Central memory CD4-positive, alpha-beta T cell (primary cell): Measurements from ENCODE around the gene CEL.
"Not testable (repeated sequence)": the region's sequence is repeated elsewhere in the genome, so short reads cannot be mapped to it uniquely, and the experiment has no call there.

Experiments used
- DNase-seq: peaks from one replicate; pipeline ENCODE4 v3.0.0; 2022

Gene CEL

DNA sequence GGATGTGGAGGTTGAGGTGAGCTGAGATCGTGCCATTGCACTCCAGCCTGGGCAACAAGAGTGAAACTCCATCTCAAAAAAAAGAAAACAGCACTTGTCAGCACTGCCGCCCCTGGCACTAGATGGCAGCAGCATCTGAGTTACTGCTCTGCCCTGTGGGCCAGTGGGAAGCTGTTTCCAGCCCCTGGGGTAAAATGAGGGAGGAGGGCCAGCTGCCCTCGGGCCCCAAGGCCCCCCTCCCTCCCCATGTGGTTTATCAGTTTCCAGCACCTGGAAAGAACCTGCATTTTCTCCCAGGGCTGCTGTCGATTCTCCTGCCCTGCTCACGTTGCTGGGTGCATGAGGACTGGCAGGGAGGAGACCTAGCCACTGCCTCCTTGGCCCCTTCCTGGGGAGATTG lies 13.2 kb upstream of the CEL start:
- no peak for DNase-seq

DNA sequence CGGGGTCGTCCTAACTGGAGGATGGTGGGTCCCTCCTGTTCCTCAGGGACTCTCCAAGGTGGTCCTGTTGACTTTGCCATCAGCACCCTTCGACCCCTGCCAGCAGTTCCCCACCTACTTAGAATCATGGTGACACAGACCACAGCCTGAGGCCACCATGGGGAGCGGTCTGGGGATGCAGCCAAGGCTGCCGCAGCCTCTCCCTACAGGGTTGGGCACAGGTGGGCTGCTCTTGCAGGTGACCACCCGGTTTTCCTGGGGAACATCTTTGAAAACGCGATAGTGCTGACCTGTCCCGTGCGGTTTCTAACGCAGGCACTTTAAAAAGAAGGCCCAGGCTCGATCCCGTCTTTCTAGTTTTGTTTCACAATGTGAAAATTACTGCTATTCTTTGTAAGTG lies 12.7 kb upstream of the CEL start:
- no peak for DNase-seq

DNA sequence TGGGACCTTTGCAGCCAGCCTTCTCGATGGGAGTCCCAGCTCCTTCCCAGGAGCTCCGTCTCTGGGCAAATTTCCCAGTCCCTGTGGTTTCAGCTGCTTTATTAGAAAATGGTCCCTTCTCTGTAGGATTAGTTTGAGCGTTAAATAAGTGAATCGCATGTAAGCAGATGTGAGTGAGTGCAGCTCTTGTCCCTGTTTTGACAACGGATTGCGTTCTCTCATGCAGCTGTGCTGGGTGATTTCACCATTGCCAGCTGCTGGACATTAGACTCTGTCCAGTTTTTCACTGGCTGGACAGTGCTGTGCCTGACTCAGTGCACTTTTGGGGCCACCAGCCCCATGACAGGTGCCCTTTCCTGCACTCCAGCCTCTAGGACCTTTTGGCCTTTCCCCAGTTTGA lies 11.6 kb upstream of the CEL start:
- no peak for DNase-seq

DNA sequence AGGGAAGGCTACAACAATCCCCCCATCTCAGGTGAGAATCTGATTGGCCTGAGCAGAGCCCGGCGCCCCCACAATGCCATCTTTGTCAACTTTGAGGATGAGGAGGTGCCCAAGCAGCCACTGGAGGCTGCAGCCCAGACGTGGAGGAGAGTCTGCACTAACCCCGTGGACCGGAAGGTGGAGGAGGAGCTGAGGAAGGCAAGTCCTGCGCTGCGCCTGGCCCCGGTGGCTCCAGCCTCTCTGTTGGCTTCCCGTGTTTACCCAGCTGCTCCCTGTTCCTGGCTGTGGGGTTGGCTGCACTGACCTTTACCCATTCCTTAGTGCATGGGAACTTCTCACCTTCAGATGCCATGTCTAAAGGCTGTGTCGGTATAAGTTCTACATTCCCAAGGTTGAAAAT lies 11.0 kb upstream of the CEL start:
- DNase-seq, result no peak

DNA sequence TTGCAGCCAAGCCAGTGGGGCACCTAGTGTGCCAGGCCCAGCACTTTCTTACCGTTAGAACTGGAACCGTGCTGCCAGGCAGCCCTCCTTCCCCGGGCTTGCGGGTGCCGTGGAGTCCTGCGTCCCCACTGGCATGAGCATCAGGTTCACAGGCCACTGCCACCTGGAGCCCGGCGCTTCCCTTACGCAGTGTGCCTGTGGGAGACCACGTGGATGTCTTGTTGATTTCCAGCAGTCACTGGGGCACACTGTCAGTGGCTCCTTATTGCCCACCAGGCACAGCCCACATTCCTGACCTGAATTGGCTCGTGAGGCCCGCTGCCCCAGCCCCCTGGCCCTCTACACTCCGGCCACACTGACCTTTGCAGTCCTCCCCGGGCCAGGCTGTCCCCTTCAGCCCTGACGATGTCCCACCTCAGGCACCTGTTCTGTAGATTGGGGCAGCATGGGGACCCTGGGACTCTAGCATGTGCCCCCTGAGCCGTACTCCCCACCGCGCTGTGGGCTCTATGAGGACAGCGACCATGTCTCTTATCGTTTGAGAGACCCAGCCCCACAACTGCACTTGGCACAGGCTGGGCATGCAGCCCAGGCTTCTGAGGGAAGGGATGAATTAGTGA lies 10.4 kb upstream of the CEL start:
- no peak for DNase-seq

DNA sequence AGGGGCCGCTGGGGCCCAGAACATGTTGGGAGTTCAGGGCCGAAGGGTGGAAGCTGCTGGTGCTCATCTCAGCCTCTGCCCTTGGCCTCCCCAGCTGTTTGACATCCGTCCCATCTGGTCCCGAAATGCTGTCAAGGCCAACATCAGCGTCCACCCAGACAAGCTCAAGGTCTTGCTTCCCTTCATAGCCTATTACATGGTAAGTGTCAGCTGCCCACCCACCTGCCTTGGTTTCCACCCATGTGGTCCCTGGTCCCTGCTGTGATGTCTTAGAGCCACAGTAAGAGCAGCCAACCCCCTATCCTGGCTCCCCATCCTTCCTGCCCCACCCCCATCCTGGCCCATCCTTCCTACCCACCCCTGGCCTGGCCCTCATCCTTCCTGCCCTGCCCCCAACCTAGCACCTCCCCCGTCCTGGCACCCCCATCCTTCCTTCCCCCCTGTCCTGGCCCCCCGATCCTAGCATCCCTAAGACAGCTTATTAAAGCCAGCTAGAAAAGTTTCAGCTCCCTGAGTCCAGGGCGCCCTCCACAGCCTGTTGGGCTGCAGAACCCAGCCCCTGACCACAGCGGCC lies 9.7 kb upstream of the CEL start:
- no peak for DNase-seq

DNA sequence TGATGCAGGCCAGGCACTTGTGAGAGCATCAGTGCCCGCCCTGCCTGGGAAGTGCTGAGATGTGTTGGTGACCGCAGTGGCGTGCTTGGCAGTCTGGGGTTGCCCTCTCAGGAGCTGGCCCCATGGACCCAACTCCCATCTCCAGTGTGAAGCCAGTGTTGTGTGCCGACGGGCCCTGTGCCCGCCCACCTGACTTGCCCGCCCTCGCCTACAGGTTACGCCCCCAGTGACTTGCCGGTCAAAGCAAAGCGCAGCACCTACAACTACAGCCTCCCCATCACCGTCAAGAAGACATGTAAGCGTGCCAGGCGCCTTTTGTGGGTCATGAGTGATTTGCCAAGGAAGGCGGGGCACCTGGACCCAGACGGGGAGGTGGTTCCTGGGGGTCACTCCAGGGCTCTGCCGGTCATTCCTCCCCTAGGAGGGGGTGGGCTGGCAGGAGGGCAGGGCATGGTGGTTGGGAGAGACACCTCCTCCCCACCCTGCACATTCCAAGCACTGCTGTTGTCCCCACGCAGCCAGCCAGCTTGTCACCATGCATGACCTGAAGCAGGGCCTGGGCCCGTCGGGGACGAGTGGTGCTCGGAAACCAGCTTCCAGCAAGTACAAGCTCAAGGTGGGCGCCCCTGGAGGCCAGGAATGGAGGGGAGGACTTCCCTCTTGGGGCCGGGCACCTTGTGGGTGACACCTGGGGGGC lies 7.4 kb upstream of the CEL start:
- no peak for DNase-seq

DNA sequence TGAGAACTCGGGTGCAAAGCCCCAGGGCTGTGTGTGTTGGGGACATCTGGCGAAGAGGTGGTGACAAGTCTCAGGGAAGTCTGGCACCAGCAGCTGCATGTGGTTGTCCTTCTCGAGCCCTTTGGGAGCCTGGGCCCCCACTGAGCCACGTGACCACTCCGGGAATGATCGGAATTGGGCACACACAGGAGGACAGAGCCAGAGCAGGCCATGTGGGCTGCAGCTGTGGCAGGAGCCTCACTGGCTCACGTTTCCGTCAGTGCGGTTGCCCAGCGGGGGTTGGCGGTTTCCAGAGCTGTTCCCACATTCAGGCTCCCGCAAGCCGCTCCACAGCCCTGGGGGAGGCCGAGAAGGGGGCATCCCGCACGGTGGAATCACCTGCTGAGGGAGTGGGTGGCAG lies 6.8 kb upstream of the CEL start:
- no peak for DNase-seq

DNA sequence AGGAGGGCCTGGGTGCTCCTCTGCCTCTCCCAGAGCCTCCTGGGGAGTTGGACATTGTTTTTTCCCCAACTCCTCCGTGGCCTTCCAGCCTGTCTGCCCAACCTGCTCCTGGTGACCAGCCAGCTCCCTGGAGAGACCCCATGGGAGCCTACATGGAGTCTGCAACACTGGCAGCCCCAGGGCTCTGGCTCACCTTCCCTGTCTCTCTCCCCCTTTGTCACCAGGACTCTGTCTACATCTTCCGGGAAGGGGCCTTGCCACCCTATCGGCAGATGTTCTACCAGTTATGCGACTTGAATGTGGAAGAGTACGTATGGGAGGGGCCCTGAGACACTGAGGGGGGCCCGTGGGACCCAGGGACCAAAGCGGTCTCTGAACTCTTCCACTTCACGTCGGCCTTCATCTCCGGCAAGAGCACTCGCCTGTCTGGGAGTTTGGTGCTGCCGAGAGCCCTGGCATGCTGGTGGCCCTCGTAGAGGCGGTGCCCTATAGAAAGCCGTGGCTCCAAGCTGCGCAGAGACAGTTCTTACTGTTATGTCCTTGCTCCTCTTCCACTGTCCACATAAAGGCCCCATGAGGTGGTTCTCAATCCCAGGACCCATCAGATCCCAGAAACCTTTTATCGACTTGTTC lies 5.9 kb upstream of the CEL start:
- no peak for DNase-seq

DNA sequence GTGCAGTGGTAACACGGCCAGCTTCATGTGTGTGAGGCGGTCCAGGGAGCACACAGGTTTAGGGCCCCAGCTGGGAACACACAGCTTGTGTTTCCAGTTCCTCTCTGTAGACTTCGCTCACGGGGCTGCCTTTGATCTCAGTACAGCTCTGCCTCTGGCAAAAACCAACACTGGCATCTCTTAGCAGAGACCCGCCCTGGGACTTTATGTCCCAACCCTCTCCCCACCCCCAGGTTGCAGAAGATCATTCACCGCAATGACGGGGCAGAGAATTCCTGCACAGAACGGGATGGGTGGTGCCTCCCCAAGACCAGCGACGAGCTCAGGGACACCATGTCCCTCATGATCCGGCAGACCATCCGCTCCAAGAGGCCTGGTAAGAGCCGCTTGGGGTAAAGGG lies 5.2 kb upstream of the CEL start:
- DNase-seq, result no peak

DNA sequence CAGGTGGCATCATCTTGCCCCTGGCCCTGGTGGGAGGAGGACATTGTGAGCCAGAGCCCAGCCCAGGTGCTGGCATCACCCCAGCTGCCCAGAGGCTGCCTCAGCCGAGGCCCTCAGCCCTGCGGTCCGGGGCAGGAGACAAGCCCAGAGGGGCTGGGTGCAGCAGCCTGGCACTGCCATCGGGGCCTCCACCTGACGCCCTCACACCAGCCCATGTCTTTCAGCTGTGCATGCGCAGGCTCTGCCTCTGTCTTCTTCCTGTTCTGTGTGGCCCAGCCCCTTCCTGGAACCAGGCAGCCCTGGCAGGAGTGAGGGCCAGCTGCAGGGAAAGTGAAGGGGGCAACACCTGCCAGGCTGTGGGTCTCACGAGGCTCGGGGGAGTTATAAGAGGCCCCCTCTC lies 4.8 kb upstream of the CEL start:
- no peak for DNase-seq

DNA sequence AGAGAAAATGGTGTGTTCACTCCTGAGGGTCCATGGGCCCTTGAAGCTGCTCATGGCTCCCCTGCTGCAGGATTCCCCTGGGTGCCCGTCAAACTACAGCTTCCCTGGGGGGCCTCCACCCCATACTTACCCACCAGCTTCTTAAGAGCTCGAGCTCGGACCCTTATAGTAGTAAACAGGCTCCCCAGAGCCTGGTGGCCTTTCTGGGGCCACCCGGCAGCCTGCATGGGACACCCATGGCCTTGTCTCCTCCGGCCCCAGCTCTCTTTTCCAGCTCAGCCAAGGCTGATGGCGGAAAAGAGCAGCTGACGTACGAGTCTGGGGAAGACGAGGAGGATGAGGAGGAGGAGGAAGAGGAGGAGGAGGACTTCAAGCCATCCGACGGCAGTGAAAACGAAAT lies 4.2 kb upstream of the CEL start:
- no peak for DNase-seq

DNA sequence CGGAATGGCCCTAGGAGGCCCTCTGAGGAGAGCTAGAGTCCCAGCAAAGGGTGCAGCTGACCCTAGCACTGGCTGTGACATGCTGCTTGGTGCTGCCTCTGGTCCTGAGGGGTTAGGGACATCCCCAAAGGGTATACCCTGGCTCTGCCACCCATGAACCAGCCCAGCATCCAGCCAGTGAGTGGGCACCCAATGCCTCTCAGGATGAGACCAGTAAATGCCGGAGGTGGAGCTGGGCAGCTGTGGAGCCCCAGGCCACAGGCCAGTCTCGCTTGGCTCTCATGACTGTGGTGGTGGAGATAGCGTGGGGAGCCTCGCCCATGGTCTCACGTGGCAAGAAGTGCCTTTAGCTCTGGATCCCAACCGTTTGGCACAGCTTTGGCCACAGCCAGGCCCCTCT lies 3.7 kb upstream of the CEL start:
- no peak for DNase-seq

DNA sequence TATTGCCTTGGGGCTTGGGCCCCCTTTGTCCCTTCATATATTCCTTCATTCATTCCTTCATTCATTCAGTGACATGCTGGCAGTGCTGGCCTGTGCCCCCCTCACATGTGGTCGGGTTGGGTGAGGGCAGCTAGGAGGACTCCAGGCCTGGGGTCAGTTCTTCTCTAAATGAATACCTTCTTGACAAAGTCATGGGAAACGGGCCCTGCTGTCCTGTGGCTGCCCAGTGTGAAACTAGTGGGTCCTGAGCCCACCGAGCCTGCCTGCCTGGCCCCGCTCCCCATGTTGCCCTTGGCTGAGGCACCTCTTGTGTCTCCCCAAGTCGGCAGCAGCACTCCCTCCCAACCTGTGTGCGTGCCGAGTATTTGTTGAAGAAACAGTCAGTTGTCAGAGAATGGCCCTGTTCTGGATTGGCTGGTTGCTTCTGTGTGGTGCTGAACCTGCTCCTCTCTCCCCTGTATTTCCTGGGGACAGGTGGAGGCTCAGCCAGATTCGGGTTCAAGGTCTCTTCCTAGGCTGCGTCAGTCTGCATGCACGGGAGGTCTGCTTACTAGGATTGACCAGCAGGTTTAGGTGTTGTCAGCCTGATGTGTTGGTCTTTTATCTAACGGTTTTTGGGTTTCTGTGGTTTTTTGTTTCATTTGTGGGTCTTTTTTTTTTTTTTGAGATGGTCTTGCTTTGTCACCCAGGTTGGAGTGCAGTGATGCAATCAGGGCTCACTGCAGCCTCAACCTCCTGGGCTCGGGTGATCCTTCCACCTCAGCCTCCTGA lies 3.0 kb upstream of the CEL start:
- DNase-seq, result no peak

DNA sequence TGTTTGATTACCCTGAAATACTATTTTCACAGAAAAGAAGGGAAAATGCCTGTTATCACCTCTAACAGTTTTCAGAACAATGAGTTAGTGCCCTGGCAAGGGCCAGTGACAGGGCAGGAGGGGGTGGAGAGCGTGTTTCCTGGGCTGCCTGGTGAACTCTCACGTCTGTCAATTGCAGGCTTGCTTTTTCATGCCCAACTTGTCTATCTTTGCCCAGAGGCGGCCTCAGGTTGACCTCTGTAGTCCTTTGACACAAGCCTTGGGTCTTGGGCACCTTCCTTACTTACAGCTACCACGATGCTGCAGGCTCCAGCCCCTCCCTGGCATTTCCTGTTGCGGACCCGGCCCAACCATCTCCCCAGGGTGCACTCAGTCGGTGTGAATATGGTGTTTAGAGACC lies 2.2 kb upstream of the CEL start:
- no peak for DNase-seq

DNA sequence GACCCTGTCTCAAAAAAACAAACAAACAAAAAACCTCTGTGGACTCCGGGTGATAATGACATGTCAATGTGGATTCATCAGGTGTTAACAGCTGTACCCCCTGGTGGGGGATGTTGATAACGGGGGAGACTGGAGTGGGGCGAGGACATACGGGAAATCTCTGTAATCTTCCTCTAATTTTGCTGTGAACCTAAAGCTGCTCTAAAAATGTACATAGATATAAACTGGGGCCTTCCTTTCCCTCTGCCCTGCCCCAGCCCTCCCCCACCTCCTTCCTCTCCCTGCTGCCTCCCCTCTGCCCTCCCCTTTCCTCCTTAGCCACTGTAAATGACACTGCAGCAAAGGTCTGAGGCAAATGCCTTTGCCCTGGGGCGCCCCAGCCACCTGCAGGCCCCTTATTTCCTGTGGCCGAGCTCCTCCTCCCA lies 1.4 kb upstream of the CEL start:
- DNase-seq, result no peak

DNA sequence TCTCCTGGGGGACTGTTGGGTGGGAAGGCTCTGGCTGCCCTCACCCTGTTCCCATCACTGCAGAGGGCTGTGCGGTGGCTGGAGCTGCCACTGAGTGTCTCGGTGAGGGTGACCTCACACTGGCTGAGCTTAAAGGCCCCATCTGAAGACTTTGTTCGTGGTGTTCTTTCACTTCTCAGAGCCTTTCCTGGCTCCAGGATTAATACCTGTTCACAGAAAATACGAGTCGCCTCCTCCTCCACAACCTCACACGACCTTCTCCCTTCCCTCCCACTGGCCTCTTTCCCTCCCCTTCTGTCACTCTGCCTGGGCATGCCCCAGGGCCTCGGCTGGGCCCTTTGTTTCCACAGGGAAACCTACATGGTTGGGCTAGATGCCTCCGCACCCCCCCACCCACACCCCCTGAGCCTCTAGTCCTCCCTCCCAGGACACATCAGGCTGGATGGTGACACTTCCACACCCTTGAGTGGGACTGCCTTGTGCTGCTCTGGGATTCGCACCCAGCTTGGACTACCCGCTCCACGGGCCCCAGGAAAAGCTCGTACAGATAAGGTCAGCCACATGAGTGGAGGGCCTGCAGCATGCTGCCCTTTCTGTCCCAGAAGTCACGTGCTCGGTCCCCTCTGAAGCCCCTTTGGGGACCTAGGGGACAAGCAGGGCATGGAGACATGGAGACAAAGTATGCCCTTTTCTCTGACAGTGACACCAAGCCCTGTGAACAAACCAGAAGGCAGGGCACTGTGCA lies 590 bp upstream of the CEL start:
- DNase-seq, result not testable (repeated sequence)

DNA sequence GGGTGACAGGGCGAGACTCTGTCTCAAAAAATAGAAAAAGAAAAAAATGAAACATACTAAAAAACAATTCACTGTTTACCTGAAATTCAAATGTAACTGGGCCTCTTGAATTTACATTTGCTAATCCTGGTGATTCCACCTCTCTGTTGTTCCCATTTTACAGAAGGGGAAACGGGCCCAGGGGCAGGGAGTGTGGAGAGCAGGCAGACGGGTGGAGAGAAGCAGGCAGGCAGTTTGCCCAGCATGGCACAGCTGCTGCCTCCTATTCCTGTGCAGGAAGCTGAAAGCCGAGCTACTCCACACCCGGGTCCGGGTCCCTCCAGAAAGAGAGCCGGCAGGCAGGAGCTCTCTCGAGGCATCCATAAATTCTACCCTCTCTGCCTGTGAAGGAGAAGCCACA lies 788 bp downstream of the CEL start:
- DNase-seq, result not testable (repeated sequence)

DNA sequence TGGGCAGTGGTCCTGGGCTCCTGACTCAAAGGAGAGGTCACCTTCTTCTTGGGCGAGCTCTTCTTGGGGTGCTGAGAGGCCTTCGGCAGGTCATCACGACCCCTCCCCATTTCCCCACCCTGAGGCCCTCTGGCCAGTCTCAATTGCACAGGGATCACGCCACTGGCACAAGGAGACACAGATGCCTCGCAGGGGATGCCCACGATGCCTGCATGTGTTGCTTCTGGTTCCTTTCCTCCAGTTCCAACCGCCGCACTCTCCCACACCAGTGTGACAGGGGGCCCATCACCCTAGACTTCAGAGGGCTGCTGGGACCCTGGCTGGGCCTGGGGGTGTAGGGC lies 1.3 kb downstream of the CEL start:
- no peak for DNase-seq

DNA sequence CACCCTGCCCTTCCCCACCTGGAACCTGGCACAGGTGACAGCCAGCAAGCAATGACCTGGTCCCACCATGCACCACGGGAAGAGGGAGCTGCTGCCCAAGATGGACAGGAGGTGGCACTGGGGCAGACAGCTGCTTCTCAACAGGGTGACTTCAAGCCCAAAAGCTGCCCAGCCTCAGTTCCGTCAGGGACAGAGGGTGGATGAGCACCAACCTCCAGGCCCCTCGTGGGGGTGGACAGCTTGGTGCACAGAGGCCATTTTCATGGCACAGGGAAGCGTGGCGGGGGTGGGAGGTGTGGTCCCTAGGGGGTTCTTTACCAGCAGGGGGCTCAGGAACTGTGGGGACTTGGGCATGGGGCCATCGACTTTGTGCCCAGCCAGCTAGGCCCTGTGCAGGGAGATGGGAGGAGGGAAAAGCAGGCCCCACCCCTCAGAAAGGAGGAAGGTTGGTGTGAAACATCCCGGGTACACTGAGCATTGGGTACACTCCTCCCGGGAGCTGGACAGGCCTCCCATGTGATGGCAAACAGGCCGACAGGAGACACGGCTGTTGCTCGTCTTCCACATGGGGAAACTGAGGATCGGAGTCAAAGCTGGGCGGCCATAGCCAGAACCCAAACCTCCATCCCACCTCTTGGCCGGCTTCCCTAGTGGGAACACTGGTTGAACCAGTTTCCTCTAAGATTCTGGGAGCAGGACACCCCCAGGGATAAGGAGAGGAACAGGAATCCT lies 1.9 kb downstream of the CEL start:
- no peak for DNase-seq

DNA sequence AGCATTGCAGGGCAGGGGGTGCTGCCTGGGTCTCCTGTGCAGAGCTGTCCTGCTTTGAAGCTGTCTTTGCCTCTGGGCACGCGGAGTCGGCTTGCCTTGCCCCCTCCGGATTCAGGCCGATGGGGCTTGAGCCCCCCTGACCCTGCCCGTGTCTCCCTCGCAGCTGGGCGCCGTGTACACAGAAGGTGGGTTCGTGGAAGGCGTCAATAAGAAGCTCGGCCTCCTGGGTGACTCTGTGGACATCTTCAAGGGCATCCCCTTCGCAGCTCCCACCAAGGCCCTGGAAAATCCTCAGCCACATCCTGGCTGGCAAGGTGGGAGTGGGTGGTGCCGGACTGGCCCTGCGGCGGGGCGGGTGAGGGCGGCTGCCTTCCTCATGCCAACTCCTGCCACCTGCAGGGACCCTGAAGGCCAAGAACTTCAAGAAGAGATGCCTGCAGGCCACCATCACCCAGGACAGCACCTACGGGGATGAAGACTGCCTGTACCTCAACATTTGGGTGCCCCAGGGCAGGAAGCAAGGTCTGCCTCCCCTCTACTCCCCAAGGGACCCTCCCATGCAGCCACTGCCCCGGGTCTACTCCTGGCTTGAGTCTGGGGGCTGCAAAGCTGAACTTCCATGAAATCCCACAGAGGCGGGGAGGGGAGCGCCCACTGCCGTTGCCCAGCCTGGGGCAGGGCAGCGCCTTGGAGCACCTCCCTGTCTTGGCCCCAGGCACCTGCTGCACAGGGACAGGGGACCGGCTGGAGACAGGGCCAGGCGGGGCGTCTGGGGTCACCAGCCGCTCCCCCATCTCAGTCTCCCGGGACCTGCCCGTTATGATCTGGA lies 2.7 kb downstream of the CEL start:
- DNase-seq, result no peak
